ENCODE measurements around the gene ABTB1.

Gene ABTB1

GRCh38 chr3:127722091-127722784 is 49.5 kb downstream of the ABTB1 start:
- no peak for DNase-seq

DNA sequence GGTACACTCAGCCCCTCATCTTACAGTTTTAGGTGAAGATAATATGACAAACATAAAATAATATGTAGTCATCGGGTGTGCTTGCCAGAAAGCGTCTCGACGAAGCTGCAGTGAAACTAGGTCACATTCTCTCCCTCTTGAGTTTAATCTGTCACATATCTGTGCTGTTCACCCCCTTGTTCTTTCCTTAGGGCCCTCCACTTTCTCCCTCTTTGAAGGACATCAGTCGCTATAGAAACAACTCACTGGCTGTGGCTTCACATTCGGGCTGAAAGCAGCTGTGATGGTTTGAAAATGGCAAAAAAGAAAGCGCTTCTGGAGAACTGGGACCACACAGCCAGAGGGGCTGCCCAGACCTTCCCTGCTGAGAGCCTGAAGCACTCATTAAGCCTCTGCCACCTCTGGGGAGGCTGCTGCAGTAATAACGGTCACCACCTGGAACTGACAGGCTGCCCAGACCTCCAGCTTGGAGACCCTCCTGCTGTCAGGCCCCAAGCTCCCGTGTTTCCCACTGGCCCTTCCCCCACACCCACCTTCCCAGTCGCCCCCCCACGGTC is 50.3 kb downstream of the ABTB1 start:
- DNase-seq = no peak

DNA sequence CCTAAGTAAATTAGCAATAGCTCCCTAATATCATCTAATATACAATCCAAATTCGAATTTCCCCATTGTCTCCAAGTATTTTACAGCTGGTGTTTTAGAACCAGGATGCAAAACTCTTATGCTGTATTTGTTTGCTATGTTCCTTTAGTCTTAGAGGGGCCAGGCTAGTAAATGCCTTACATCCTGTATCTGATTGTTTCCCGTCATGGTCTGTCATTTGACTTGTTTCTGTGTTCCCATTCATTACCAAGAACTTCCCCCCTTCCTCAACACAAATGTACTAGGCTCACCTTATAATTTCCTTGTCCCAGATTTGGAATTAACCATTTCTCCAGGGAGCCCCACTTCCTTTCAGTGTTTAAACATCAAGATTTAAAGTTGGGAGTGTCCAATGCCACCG is 54.1 kb downstream of the ABTB1 start:
- DNase-seq = no peak

- DNase-seq = no peak
Measured at GRCh38 chr3:127728417-127729015, 55.8 kb downstream of the ABTB1 start.

GRCh38 chr3:127729556-127730056 is 56.9 kb downstream of the ABTB1 start:
- DNase-seq = no peak

DNA sequence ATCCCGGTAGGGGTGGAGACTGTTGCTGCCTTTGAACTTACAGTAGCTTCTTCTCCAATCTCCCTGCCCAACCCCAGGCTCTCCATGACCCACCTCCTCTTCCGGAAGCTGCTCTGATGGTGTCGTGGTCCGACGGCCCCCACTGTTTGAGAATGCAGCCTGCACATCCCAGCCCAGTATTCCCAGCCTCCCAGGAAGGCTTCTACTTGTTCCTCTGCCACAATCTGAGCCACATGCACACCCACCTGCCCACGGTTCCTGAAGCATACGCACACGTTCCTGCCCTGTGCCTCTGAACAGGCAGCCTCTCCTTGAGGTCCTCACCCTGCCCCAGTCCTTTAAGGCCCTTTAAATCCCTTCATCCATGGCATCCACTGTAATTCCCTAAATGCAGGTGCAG is 57.4 kb downstream of the ABTB1 start:
- DNase-seq = no peak
